GM23338 (cell line): ENCODE measurements around the gene KRAS.

Source experiments
- CREB1 ChIP-seq: fragments of 250-450 bp; sonication (Bioruptor Pico); IDR thresholded peaks from 2 replicates; pipeline ENCODE4 v1.5.0; 2020; ENCODE audit warnings: low read depth, mild to moderate bottlenecking, moderate library complexity
- CTCF ChIP-seq, 2 experiments: fragments of 200-600 bp in 1 of 2; sonication (generic) in 1 of 2; conservative IDR thresholded peaks; 2 replicates each; pipeline versions ENCODE4 v1.5.1 to v1.6.1; 2016 to 2017; ENCODE audit warnings: antibody characterized with exemption in 2 of 2, low read depth in 2 of 2, mild to moderate bottlenecking in 2 of 2, moderate library complexity in 1 of 2
- ETS1 ChIP-seq: IDR thresholded peaks from 2 replicates; pipeline ENCODE4 v1.6.1; 2016; ENCODE audit warnings: antibody characterized with exemption
- EZH2 ChIP-seq: fragments of 200-600 bp; sonication (generic); IDR thresholded peaks from one replicate; pipeline ENCODE4 v1.8.0; 2017; ENCODE audit warnings: antibody characterized with exemption, mild to moderate bottlenecking, low read depth; ENCODE audit not compliant: unreplicated experiment
- EZH2phosphoT487 ChIP-seq: fragments of 200-600 bp; sonication (generic); IDR thresholded peaks from one replicate; pipeline ENCODE4 v1.8.1; 2018; ENCODE audit warnings: antibody characterized with exemption; ENCODE audit not compliant: unreplicated experiment
- JUNB ChIP-seq: IDR thresholded peaks from one replicate; pipeline ENCODE4 v1.6.1; 2016; ENCODE audit warnings: antibody characterized with exemption; ENCODE audit not compliant: unreplicated experiment
- POLR2AphosphoS5 ChIP-seq: IDR thresholded peaks from 2 replicates; pipeline ENCODE4 v1.6.1; 2016; ENCODE audit warnings: antibody characterized with exemption, low read depth
- REST ChIP-seq: IDR thresholded peaks from one replicate; pipeline ENCODE4 v1.6.1; 2018; ENCODE audit warnings: antibody characterized with exemption; ENCODE audit not compliant: unreplicated experiment
- STAT1 ChIP-seq: IDR thresholded peaks from one replicate; pipeline ENCODE4 v1.6.1; 2016; ENCODE audit warnings: antibody characterized with exemption; ENCODE audit not compliant: unreplicated experiment
- ZNF331 ChIP-seq: fragments of 250-450 bp; sonication (Bioruptor Pico); IDR thresholded peaks from 2 replicates; pipeline ENCODE4 v1.5.0; 2020; ENCODE audit warnings: low read depth, mild to moderate bottlenecking, moderate library complexity
- ZNF462 ChIP-seq: fragments of 250-450 bp; sonication (Bioruptor Pico); IDR thresholded peaks from 2 replicates; pipeline ENCODE4 v1.5.0; 2020; ENCODE audit warnings: mild to moderate bottlenecking, moderate library complexity

- no peak for TF ChIP-seq REST
- no peak for TF ChIP-seq EZH2phosphoT487
- TF ChIP-seq CTCF (conservative IDR thresholded peaks at IDR 0.05; ENCODE audit: low read depth in 2 of 2) = no peak
- no peak for TF ChIP-seq STAT1
- TF ChIP-seq EZH2 = no peak
- TF ChIP-seq POLR2AphosphoS5 = no peak
- TF ChIP-seq CREB1 (CRISPR knock-in tag) = no peak
- no peak for TF ChIP-seq JUNB
- TF ChIP-seq ZNF331 (CRISPR knock-in tag) = no peak
- no peak for TF ChIP-seq ETS1
- TF ChIP-seq ZNF462 (CRISPR knock-in tag) = no peak
Measured at GRCh38 chr12:25186038-25186787, 64.5 kb downstream of the KRAS start.
